ENCODE results near the gene PPFIA1.
"Not testable (repeated sequence)": the region's sequence is repeated elsewhere in the genome, so short reads cannot be mapped to it uniquely, and the experiment has no call there.

The PPFIA1 gene

DNA sequence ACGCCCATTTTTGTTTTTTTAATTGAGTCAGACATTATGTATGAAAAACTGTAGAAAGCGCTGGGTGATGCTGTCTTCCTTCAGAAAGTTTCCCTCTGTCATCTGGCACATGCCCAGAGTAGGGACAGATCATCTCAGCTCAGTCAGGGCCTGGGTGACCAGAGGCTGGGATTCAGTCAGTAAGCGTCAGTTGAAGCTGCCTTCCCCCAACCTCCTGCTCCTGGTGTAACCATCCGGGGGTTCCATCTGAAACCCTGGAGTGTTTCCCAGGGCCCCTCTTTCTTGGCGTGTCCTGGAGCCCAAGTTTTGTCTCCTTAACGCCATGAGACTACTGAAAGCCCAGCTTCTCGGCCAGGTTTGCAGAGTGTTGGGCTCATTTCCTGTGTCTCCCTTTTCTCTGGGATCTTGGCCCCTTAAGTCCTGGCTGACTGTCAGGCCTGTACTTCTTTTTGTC lies 10.7 kb downstream of the PPFIA1 start:
- TF ChIP-seq, protein P1, sequence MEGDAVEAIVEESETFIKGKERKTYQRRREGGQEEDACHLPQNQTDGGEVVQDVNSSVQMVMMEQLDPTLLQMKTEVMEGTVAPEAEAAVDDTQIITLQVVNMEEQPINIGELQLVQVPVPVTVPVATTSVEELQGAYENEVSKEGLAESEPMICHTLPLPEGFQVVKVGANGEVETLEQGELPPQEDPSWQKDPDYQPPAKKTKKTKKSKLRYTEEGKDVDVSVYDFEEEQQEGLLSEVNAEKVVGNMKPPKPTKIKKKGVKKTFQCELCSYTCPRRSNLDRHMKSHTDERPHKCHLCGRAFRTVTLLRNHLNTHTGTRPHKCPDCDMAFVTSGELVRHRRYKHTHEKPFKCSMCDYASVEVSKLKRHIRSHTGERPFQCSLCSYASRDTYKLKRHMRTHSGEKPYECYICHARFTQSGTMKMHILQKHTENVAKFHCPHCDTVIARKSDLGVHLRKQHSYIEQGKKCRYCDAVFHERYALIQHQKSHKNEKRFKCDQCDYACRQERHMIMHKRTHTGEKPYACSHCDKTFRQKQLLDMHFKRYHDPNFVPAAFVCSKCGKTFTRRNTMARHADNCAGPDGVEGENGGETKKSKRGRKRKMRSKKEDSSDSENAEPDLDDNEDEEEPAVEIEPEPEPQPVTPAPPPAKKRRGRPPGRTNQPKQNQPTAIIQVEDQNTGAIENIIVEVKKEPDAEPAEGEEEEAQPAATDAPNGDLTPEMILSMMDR (IDR thresholded peaks at IDR 0.05; ENCODE audit: insufficient read depth, missing control alignments): no peak
- no peak for FAIRE-seq
- no peak for DNase-seq (ENCODE audit: insufficient read length, low spot score)

DNA sequence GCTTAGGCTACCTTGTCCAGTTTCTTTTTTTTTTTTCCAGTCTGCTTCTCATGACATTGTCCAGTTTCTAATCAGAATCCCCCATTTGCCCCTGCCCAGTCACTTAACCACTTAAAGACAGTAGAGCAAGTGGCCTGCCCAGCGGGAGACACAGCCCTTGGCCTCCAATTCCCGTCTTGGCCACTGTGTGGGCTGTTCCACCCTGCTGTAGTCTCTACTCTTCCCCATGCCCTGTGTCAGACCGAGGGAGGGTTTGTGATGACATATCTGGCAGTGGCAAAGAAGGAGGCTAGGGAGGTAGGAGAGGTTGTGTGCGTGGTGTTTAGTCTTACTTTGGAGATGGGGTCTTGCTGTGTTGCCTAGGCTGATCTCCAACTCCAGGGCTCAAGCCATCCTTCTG lies 11.5 kb downstream of the PPFIA1 start:
- FAIRE-seq: no peak

DNA sequence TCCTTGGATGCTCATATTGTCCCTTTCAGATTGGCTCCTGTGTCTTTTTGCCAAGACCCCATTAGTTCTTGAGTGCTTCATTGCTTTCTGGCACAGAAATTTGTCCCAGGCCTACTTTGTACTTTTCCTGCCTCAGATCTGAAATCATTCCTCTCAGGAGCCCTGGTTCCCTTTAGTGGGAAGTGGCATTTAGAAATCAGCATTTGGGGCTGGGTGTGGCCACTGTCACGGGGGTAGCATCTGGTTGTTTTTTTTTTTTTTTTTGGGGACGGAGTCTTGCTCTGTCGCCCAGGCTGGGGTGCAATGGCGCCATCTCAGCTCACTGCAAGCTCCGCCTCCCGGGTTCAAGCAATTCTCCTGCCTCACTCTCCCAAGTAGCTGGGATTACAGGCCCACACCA lies 18.2 kb downstream of the PPFIA1 start:
- TF ChIP-seq, protein P1 (IDR thresholded peaks at IDR 0.05; ENCODE audit: insufficient read depth, missing control alignments): no peak
- no peak for FAIRE-seq
- no peak for DNase-seq (ENCODE audit: insufficient read length, low spot score)

More for the DNA sequence above, 11.5 kb downstream of the PPFIA1 start:
- DNase-seq (ENCODE audit: insufficient read length, low spot score): no peak
- TF ChIP-seq, protein P1 (IDR thresholded peaks at IDR 0.05; ENCODE audit: insufficient read depth, missing control alignments): no peak

DNA sequence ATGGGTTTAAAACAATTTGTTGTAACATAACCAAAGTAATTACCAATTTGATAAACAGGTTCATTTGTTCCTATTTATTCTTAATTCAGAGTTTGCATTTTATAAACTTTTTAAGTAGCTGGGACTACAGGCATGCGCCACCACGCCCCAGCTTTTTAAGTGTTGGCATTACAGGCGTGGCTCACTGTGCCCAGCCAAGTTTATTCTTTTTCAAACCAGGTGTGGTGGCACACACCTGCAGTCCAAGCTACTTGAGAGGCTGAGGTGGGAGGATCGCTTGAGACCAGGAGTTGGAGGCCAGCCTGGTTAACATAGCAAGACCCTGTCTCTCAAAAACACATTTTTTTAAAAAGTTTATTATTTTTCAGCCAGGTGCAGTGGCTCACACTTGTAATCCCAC lies 19.1 kb downstream of the PPFIA1 start:
- TF ChIP-seq, protein P1 (IDR thresholded peaks at IDR 0.05; ENCODE audit: insufficient read depth, missing control alignments): no peak
- FAIRE-seq (no peak), DNase-seq (ENCODE audit: insufficient read length, low spot score) (no peak)

DNA sequence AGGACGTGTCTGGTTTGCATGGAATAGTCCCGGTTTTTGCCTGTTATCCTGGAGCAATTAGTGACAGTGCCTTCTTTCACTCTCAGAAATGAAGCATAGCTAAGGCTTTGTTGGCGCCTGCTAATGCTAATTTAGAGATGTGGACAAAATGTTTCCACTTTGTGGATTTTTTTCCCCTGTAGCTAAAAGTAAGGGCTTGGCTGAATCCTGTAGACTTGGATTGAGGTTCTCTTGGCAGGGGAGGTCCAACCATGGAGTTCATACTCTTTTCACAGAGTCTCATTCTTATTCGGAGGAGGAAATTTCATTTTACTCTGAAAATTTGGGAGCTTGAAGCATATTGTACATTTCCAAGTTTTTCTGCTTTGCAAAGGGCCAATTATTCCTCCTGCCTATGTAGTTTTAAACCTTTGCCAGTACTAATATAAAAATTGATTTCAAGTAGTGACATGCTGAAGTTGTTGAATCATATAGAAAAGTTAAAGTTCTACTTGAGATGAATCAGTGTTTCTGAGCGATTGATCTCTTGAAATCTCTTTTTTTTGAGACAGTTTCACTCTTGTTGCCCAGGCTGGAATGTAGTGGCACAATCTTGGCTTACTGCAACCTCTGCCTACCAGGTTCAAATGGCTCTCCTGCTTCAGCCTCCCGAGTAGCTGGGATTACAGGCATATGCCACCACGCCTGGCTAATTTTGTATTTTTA lies 20.0 kb downstream of the PPFIA1 start:
- TF ChIP-seq, protein P1 (IDR thresholded peaks at IDR 0.05; ENCODE audit: insufficient read depth, missing control alignments): no peak
- FAIRE-seq (no peak), DNase-seq (ENCODE audit: insufficient read length, low spot score) (no peak)

DNA sequence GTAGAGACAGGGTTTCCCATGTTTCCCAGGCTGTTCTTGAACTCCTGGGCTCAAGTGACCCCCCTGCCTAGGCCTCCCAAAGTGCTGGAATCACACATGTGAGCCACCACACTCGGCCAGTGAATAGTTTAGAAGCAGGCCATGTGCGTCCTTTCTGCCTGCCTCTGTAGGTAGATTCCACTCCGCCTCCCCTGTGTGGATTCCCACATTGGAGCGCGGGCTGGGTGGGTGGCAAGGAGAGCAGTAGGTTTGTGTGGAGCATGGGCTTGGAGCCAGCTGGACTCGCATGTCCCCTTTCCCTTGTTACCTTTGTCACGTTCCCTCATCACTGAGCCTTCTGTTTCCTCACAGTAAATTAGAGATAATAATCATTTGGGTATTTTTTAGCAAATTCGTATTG lies 21.7 kb downstream of the PPFIA1 start:
- no peak for FAIRE-seq
- DNase-seq (ENCODE audit: insufficient read length, low spot score): no peak

DNA sequence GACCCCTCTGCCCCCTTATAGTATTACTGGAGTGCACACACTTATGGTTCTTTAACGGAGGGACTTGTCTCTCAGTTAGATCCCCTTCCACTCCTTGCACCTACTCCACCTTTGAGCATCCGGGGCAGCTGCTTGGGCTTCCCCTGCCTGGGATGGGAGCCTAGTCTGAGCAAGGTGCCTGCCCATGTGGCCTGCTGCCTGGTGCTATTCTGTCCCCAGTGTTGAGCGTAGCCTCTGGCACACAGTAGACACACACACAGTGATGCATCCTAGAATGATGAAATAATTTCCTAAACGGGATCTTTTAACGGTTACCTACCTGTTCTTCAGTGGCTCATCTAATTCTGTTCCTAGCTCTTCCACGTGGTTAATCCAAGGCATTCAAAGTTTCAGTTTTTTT lies 22.4 kb downstream of the PPFIA1 start:
- TF ChIP-seq, protein P1 (IDR thresholded peaks at IDR 0.05; ENCODE audit: insufficient read depth, missing control alignments): no peak
- FAIRE-seq (no peak), DNase-seq (ENCODE audit: insufficient read length, low spot score) (no peak)

More for the DNA sequence above, 21.7 kb downstream of the PPFIA1 start:
- TF ChIP-seq, protein P1 (IDR thresholded peaks at IDR 0.05; ENCODE audit: insufficient read depth, missing control alignments): no peak

DNA sequence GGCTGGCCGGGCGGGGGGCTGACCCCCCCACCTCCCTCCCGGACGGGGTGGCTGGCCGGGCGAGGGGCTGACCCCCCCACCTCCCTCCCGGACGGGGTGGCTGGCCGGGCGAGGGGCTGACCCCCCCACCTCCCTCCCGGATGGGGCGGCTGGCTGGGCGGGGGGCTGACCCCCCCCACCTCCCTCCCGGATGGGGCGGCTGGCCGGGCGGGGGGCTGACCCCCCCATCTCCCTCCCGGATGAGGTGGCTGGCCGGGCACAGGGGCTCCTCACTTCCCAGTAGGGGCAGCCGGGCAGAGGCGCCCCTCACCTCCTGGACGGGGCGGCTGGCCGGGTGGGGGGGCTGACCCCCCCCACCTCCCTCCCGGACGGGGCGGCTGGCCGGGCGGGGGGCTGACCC lies 24.7 kb downstream of the PPFIA1 start:
- FAIRE-seq; DNase-seq (ENCODE audit: insufficient read length, low spot score): not testable (repeated sequence)
